ENCODE results near the gene ABCC3. TPM values are rescaled to one million over a fixed set of nuclear protein-coding genes. Genes with fewer than 3 reads are reported as not detected.
A peak's percentile ranks its signal among the peaks of the same experiment; 100 is the strongest.

ABCC3 gene
- total and polyA plus RNA-seq, 9 of the 15 experiments (the other 6 are each of a cell fraction or from before 2014, with no cell fraction given) = 0.03 to 1.6 (median 0.42) TPM; not detected in 5

DNA sequence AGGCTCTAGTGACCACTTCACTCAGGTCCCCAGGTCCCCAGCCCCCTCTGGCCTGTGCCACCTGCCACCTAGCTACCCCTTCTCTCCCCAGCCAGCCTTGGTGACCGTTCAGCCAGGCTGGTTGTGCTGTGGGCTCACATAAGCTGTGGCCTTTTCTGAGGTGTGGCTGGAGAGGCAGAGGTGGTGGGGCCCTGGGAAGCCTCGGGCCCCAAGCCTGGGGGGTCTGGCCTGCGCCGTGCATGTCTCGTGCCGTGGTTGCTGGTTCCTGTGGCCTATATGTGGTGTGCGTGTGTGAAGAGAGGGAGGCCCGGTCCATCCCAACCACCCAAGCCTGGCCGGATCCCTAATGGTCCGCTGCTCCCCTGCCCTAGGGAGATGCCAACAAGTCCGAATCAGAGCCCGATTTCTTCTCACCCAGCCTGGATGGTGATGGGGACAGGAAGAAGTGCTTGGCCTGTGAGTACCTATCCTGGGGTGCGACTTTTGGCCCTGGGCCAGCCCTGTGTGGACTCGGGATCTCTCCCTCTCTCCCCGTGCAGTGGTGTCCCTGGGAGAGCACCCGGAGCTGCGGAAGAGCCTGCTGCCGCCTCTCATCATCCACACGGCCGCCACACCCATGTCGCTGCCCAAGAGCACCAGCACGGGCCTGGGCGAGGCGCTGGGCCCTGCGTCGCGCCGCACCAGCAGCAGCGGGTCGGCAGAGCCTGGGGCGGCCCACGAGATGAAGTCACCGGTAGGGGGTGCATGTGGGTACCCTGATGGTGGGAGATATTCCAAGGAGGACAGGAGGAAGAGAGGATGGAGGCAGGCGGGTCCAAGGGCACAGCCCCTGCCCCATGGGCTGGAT lies 38.3 kb upstream of the ABCC3 start (continued):
- TF ChIP-seq, protein P1, sequence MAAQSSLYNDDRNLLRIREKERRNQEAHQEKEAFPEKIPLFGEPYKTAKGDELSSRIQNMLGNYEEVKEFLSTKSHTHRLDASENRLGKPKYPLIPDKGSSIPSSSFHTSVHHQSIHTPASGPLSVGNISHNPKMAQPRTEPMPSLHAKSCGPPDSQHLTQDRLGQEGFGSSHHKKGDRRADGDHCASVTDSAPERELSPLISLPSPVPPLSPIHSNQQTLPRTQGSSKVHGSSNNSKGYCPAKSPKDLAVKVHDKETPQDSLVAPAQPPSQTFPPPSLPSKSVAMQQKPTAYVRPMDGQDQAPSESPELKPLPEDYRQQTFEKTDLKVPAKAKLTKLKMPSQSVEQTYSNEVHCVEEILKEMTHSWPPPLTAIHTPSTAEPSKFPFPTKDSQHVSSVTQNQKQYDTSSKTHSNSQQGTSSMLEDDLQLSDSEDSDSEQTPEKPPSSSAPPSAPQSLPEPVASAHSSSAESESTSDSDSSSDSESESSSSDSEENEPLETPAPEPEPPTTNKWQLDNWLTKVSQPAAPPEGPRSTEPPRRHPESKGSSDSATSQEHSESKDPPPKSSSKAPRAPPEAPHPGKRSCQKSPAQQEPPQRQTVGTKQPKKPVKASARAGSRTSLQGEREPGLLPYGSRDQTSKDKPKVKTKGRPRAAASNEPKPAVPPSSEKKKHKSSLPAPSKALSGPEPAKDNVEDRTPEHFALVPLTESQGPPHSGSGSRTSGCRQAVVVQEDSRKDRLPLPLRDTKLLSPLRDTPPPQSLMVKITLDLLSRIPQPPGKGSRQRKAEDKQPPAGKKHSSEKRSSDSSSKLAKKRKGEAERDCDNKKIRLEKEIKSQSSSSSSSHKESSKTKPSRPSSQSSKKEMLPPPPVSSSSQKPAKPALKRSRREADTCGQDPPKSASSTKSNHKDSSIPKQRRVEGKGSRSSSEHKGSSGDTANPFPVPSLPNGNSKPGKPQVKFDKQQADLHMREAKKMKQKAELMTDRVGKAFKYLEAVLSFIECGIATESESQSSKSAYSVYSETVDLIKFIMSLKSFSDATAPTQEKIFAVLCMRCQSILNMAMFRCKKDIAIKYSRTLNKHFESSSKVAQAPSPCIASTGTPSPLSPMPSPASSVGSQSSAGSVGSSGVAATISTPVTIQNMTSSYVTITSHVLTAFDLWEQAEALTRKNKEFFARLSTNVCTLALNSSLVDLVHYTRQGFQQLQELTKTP (IDR thresholded peaks at IDR 0.05; ENCODE audit: low read depth in 1 of 2, partially characterized antibody in 2 of 2) = no peak
- no peak for TF ChIP-seq DACH1 (IDR thresholded peaks at IDR 0.05; ENCODE audit: partially characterized antibody)
- TF ChIP-seq BRD9 (IDR thresholded peaks at IDR 0.05; ENCODE audit: low read depth, partially characterized antibody) = no peak
- TF ChIP-seq RAD21 (CRISPR knock-in tag; conservative IDR thresholded peaks at IDR 0.05 in 1 of 2, IDR thresholded peaks at IDR 0.05 in 1 of 2) = peak in 1 of 2 experiments; percentile 46; a peak in 2 of 4 replicates
- TF ChIP-seq RCOR1 (IDR thresholded peaks at IDR 0.05; ENCODE audit: borderline replicate concordance in 1 of 2, low read depth in 2 of 2, low read length in 2 of 2) = 0 out of 4 replicates have a peak, but pooled peaks of 1 of the 2 experiments have one; percentile 30
- TF ChIP-seq KLF6 (CRISPR knock-in tag; IDR thresholded peaks at IDR 0.05; ENCODE audit: borderline replicate concordance) = no peak
- TF ChIP-seq, protein P2, sequence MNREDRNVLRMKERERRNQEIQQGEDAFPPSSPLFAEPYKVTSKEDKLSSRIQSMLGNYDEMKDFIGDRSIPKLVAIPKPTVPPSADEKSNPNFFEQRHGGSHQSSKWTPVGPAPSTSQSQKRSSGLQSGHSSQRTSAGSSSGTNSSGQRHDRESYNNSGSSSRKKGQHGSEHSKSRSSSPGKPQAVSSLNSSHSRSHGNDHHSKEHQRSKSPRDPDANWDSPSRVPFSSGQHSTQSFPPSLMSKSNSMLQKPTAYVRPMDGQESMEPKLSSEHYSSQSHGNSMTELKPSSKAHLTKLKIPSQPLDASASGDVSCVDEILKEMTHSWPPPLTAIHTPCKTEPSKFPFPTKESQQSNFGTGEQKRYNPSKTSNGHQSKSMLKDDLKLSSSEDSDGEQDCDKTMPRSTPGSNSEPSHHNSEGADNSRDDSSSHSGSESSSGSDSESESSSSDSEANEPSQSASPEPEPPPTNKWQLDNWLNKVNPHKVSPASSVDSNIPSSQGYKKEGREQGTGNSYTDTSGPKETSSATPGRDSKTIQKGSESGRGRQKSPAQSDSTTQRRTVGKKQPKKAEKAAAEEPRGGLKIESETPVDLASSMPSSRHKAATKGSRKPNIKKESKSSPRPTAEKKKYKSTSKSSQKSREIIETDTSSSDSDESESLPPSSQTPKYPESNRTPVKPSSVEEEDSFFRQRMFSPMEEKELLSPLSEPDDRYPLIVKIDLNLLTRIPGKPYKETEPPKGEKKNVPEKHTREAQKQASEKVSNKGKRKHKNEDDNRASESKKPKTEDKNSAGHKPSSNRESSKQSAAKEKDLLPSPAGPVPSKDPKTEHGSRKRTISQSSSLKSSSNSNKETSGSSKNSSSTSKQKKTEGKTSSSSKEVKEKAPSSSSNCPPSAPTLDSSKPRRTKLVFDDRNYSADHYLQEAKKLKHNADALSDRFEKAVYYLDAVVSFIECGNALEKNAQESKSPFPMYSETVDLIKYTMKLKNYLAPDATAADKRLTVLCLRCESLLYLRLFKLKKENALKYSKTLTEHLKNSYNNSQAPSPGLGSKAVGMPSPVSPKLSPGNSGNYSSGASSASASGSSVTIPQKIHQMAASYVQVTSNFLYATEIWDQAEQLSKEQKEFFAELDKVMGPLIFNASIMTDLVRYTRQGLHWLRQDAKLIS (CRISPR knock-in tag; IDR thresholded peaks at IDR 0.05) = no peak
- no peak for TF ChIP-seq TAF9B (IDR thresholded peaks at IDR 0.05; ENCODE audit: partially characterized antibody)
- TF ChIP-seq SOX6 (IDR thresholded peaks at IDR 0.05) = no peak
- TF ChIP-seq NCOA6 (IDR thresholded peaks at IDR 0.05) = no peak
- TF ChIP-seq ZNF507 (tag; conservative IDR thresholded peaks at IDR 0.05) = no peak
- TF ChIP-seq, protein P3, sequence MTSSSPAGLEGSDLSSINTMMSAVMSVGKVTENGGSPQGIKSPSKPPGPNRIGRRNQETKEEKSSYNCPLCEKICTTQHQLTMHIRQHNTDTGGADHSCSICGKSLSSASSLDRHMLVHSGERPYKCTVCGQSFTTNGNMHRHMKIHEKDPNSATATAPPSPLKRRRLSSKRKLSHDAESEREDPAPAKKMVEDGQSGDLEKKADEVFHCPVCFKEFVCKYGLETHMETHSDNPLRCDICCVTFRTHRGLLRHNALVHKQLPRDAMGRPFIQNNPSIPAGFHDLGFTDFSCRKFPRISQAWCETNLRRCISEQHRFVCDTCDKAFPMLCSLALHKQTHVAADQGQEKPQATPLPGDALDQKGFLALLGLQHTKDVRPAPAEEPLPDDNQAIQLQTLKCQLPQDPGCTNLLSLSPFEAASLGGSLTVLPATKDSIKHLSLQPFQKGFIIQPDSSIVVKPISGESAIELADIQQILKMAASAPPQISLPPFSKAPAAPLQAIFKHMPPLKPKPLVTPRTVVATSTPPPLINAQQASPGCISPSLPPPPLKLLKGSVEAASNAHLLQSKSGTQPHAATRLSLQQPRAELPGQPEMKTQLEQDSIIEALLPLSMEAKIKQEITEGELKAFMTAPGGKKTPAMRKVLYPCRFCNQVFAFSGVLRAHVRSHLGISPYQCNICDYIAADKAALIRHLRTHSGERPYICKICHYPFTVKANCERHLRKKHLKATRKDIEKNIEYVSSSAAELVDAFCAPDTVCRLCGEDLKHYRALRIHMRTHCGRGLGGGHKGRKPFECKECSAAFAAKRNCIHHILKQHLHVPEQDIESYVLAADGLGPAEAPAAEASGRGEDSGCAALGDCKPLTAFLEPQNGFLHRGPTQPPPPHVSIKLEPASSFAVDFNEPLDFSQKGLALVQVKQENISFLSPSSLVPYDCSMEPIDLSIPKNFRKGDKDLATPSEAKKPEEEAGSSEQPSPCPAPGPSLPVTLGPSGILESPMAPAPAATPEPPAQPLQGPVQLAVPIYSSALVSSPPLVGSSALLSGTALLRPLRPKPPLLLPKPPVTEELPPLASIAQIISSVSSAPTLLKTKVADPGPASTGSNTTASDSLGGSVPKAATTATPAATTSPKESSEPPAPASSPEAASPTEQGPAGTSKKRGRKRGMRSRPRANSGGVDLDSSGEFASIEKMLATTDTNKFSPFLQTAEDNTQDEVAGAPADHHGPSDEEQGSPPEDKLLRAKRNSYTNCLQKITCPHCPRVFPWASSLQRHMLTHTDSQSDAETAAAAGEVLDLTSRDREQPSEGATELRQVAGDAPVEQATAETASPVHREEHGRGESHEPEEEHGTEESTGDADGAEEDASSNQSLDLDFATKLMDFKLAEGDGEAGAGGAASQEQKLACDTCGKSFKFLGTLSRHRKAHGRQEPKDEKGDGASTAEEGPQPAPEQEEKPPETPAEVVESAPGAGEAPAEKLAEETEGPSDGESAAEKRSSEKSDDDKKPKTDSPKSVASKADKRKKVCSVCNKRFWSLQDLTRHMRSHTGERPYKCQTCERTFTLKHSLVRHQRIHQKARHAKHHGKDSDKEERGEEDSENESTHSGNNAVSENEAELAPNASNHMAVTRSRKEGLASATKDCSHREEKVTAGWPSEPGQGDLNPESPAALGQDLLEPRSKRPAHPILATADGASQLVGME (CRISPR knock-in tag; IDR thresholded peaks at IDR 0.05) = no peak
- no peak for TF ChIP-seq ZNF324 (CRISPR knock-in tag; IDR thresholded peaks at IDR 0.05)
